Measurements from ENCODE around the gene MTFP1.
"Not testable (repeated sequence)": the region's sequence is repeated elsewhere in the genome, so short reads cannot be mapped to it uniquely, and the experiment has no call there.

MTFP1 gene

DNA sequence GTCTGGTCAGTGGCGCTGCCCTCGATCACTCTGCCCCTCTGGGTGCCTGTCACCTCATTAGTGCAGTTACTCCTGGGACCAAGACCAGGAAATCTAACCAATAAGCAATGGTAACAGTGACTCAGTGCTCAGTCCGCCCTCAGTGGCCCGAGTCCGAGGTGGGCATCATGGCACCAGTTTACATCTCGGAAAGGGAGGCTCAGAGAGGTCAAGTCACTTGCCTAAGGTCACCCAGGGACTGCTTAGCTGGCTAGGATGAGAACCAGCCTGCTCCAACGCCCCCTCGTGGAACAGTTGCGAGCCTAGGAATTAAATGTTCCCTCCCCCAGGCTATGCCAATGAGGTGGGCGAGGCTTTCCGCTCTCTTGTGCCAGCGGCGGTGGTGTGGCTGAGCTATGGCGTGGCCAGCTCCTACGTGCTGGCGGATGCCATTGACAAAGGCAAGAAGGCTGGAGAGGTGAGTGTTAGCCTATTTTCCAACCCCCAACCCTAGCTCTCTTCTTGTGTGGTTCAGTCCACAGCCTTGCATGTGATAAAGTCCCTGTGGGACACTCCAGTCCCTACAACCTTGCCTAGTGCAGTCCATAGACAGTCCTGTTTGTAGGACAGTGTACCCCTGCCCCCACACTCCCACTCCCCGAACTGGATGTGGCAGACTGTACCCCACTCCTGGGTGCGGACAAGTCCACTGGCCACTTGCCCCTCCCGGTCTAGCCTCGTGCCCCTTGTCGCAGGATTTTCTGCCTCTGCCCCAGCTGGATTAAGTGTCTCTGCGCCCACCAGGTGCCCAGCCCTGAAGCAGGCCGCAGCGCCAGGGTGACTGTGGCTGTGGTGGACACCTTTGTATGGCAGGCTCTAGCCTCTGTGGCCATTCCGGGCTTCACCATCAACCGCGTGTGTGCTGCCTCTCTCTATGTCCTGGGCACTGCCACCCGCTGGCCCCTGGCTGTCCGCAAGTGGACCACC lies 1.1 kb downstream of the MTFP1 start:
- no peak for DNase-seq (ENCODE audit: low read depth)

DNA sequence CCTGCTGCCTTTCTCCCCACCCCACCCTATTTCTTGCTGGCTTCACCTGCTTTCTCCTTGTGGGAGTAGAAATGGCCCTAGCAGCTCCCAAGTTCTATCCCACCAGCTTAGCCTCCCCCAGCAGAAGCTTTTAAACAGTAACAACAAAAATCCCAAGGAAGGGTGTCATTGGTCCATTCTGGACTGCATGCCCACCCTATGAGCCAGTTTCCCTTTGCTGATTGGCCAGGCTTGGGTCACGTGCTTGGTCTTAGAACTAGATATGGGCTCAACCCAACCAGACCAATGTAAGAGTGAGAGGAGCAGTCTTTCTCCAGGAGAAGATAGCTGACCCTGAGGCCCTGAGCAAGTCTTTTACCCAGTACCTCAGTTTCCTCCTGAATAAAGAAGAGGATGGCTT lies 2.3 kb downstream of the MTFP1 start:
- no peak for DNase-seq (ENCODE audit: low read depth)

DNA sequence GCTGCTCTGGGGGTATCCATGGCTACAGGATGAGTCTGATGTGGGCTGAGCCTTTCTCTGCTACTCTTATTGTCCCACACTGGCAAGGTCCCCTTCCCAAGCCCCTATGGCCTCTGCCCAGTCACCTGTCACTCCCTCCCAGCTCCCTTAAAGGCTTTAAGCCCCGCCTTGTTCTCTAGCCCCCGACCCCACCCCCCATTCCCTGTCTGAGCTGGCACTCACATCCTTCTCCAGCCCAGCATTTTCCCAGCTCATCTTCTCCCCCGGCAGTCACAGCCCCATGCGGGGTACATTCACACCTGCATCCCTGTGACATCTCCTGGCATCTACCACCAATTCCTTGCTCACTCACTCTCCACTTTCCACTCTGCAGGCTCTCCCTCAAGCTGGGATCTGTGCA lies 4.3 kb downstream of the MTFP1 start:
- no peak for DNase-seq (ENCODE audit: low read depth)

GRCh38 chr22:30430933-30431332 lies 5.4 kb downstream of the MTFP1 start:
- DNase-seq (ENCODE audit: low read depth), result no peak

- no peak for DNase-seq (ENCODE audit: low read depth)
Observed at GRCh38 chr22:30432096-30432495, 6.5 kb downstream of the MTFP1 start.

DNA sequence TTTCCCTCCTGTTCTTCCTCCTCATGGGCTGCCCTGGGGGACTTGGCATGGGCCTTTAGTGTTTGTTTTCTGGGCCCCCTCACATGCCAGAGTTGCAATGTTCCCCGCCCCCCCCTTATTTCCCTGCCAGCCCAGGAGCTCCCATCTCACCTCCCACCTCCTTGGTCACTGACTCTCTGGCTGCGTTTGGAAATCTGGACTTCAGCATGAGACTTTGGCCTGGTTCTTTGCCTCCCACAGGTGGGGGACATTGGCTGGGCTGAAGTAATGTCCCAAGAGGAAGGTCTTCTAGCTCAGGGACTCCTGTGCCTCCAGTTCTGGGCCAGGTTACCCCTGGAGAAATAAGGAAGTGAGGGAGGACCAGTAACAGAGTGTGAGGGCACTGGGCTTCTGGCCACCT lies 7.0 kb downstream of the MTFP1 start:
- DNase-seq (ENCODE audit: low read depth), result no peak

DNA sequence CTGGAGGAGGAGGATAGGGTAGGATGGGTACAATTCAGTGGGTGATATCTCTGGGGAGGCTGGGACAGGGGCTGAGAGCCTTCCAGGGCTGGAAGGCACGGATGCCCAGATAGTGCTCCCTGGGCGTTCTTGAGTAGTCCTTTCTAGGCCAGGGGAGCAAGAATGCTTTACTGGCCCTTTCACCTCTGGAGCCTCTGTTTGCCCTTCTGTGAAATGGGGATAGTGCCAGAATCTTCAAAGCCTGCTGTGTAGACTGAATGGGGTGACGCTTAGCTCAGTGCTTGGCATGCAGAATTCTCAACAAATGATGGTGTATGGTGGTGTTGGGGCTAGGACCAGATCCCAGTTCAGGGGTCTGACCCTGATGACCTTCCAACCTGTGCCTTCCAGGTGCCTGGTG lies 7.7 kb downstream of the MTFP1 start:
- no peak for DNase-seq (ENCODE audit: low read depth)

- no peak for DNase-seq (ENCODE audit: low read depth)
Observed at GRCh38 chr22:30433773-30434172, 8.2 kb downstream of the MTFP1 start.

DNA sequence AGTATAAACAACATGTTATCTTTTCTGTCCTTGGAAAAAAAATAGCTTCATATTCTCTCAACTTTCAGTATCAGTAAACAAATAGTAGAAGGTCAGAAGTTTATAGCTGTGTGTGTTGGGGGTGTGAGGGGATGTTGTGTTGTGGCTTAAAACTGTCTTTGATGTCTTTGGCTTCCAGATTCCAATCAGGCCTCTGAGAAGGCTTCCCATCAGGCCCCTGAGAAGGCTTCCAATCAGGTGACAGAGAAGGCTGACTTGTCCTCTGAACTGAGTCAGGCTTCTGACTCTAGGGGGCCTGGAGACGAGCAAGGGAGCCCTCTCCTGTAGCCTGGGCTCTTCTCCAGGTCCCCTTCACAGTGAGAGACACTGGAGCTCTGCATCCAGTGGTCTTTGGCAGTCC lies 9.3 kb downstream of the MTFP1 start:
- no peak for DNase-seq (ENCODE audit: low read depth)

- DNase-seq (ENCODE audit: low read depth), result no peak
Observed at GRCh38 chr22:30435674-30436126, 10.1 kb downstream of the MTFP1 start.

GRCh38 chr22:30436196-30436595 lies 10.6 kb downstream of the MTFP1 start:
- no peak for DNase-seq (ENCODE audit: low read depth)

- no peak for DNase-seq (ENCODE audit: low read depth)
Observed at GRCh38 chr22:30438559-30438958, 13.0 kb downstream of the MTFP1 start.

- DNase-seq (ENCODE audit: low read depth), result no peak
Observed at GRCh38 chr22:30439226-30439625, 13.7 kb downstream of the MTFP1 start.

DNA sequence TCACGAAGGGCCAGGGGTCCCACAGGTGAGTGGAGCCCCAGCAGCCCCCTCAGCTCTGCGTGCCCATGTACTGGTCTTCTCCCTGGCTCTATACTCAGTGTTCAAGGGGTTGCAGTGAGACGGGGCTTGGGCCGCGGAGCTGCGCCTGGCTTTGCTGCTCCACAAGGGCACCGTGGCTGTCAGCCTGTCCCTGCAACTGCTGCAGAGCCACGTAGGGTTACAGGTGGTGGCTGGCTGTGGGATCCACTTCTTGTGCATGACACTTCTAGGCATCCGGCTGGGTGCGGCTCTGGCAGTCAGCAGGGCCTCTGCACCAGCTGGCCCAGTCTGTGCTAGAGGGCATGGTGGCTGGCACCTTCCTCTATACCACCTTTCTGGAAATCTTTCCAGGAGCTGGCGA lies 14.3 kb downstream of the MTFP1 start:
- no peak for DNase-seq (ENCODE audit: low read depth)

DNA sequence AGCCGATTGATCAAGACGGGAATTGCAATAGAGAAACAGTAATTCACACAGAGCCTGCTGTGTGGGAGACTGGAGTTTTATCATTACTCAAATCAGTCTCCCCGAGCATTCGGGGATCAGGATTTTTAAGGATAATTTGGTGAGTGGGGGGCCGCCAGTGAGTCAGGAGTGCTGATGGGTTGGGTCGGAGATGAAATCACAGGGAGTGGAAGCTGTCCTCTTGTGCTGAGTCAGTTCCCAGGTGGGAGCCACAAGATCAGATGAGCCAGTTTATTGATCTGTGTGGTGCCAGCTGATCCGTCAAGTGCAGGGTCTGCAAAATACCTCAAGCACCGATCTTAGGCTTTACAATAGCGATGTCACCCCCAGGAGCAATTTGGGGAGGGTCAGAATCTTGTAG lies 15.5 kb downstream of the MTFP1 start:
- no peak for DNase-seq (ENCODE audit: low read depth)

DNA sequence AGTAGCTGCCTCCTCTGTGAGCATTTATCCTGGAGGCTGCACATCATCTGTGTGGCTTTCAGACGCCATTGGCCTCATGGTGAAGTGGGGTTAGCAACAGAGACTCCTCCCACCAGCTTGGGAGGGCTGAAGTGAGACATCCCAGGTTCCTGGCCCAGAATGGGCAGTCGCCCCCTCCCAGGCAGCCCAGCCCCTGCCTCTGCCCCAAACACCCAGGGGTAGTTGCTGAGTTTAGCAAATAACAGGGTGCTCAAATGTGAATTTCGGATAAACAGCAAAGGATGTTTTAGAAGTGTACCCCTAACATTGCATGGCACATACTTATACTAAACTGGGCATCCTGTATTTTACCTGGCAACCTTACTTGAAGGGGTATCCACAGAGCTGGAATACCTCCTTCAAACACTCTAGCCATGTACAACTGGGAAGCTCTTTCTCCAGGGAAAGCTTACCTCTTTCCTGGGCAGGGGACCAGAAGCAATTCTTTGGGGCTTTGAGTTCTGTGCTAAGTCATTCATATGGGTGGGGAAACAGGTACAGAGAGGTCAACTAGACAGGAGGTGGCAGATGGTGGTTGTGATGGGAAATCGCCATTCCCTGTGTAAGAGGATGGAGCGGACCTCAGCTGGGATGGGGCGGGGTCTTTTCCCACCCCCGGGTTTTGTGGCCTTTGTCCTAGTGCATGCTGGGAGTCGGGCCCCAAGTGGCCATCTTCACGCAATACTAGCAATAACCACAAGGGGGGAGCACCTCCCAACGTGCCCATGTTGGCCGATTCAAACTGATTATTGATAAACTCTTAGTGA lies 19.3 kb downstream of the MTFP1 start:
- no peak for DNase-seq (ENCODE audit: low read depth)

- no peak for DNase-seq (ENCODE audit: low read depth)
Observed at GRCh38 chr22:30445438-30446145, 20.0 kb downstream of the MTFP1 start.

DNA sequence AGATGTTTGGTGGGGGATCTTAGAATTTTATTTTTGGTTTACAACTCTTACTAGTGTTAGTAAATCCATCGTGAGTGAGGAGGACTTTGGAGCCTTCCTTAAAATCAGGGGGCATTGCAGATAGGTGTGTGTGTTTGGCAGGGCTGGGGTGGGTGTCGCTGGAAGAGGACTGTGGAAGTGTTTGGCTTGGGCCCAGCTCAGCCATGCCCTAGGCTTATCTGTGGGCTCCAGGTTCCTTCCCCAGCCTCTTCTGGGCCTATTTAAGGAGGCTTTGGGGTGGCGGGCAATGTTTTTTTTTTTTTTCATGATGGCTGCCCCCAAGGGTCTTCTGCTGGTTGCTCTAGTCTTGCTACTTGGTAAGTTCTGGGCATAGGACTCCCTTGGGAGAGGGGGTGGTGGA lies 22.1 kb downstream of the MTFP1 start:
- no peak for DNase-seq (ENCODE audit: low read depth)

- DNase-seq (ENCODE audit: low read depth), result not testable (repeated sequence)
Observed at GRCh38 chr22:30451488-30451887, 25.9 kb downstream of the MTFP1 start.

DNA sequence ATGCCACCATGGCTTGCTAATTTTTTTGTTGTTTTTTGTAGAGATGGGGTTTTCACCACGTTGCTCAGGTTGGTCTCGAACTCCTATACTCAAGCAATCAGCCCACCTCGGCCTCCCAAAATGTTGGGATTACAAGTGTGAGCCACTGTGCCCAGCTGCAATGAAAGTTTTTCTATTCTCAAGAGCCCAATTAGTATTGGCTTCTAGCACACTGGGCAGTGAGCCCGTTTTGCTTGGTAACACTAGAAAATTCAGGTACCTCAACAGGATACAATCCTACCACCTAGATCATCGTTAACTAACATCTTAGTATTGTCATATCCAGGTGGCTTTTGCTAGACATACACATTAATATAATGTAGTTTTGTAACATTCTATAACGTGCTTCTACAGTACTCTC lies 27.3 kb downstream of the MTFP1 start:
- no peak for DNase-seq (ENCODE audit: low read depth)

DNA sequence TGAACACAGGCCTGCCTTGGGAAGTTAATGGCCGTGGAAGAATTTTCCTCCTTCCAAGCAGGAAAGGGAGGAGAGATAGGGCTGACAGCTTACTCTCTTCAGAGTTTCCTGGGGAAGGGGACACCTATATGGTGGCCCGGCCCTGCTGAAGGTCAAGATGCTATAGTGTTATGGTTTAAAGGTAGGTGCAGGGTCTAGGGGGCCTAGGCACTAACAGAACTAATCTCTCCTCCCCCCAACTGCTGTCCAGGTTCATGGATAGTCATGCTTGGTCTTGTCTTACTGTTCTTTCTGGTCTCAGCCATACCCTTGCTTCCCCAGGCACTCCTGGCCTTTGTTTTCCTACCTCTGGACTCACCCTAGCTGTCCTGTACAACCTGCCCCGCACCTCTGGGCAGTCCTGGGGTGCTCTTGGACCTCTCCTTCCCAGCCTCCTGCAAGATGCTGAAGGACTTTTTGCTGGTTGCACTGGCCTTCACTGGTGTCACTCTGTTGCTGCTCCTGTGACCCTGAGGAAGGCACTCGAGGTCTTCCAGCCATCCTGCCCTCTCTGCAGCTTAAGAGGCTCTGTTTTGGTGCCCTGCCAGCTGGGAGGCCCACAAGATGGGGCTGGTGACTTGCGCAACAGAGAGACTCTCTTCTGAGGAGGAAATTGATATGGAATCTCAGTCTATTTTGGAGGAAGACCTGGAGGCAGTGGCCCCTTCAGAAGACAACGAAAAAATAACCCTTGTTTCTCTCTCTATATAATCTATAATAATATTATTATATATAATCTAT lies 28.4 kb downstream of the MTFP1 start:
- DNase-seq (ENCODE audit: low read depth), result no peak

Measured in HS-5 (cell line).